Measurements from ENCODE around the gene NLRP10.

- TF ChIP-seq CTCF (conservative IDR thresholded peaks at IDR 0.05; ENCODE audit: low read length) (no peak), EZH2phosphoT487 (IDR thresholded peaks at IDR 0.05; ENCODE audit: borderline replicate concordance, low read depth, low read length) (no peak)
Observed at GRCh38 chr11:7955191-7955590, 10.1 kb downstream of the NLRP10 start.
